Fibroblast of pulmonary artery (primary cell): ENCODE results near the gene FKRP.

Experiments
- DNase-seq: peaks from one replicate; pipeline ENCODE4 v3.0.0-alpha.2; 2010; ENCODE audit warnings: low read depth
- H3K4me3 ChIP-seq: replicated peaks from 2 replicates; pipeline ENCODE4 v1.5.1; 2011; ENCODE audit warnings: low read depth, mild to moderate bottlenecking, control low read depth, low read length, moderate library complexity
- CTCF ChIP-seq: IDR thresholded peaks from 2 replicates; pipeline ENCODE4 v1.5.1; 2011; ENCODE audit warnings: mild to moderate bottlenecking, control low read depth, low read length, inconsistent platforms; ENCODE audit errors: missing control alignments

Gene FKRP

GRCh38 chr19:46787331-46788261 lies 41.7 kb downstream of the FKRP start:
- H3K4me3 ChIP-seq = peak overlapping the region; percentile 87
- DNase-seq = peak; percentile 79
- no peak for TF ChIP-seq CTCF

GRCh38 chr19:46788262-46788967 lies 42.6 kb downstream of the FKRP start, which contains the start of gene SLC1A5:
Gene SLC1A5, minus strand, starts transcription at chr19:46788594. Its CDS starts 629 bp downstream, at chr19:46787965.
- H3K4me3 ChIP-seq = peak within 1 kb of the TSS; percentile 87
- DNase-seq = peak; percentile 96
- no peak for TF ChIP-seq CTCF

- no peak overlapping the region for H3K4me3 ChIP-seq
- TF ChIP-seq CTCF = no peak
- no peak for DNase-seq
Measured at GRCh38 chr19:46788968-46789338, 43.1 kb downstream of the FKRP start.

GRCh38 chr19:46789371-46789770 lies 43.5 kb downstream of the FKRP start:
- H3K4me3 ChIP-seq = no peak overlapping the region
- no peak for TF ChIP-seq CTCF
- no peak for DNase-seq

GRCh38 chr19:46791944-46792343 lies 46.1 kb downstream of the FKRP start:
- no peak overlapping the region for H3K4me3 ChIP-seq
- no peak for DNase-seq
- no peak for TF ChIP-seq CTCF

- TF ChIP-seq CTCF = no peak
- no peak overlapping the region for H3K4me3 ChIP-seq
- DNase-seq = no peak
Measured at GRCh38 chr19:46797881-46798280, 52.0 kb downstream of the FKRP start.
